SHP77 treated with DMSO at 0.1 percent for 48 hours (cell line): ENCODE results near the gene THSD7A.

ENCODE experiments used
- DNase-seq: peaks from one replicate; lab custom pipeline; 2025; lab: John Stamatoyannopoulos, UW

THSD7A gene

DNA sequence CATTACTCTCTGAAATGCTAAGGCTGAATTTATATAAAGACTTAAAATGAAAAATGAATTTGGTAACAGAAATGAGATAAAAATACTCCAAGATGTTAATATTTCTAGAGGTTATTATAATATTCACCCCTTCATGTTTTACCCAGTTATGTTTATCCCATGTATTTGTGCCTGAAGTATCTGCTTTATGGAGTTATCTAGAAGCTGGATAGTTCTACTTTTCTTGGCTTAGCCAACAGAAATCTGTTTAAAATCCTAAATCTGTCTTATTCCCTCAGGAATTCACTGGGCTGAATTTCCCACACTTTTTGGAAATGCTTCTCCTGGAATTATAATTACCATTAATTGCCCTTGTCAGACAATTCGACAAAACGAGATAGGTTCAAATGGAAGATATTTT is 201.6 kb downstream of the THSD7A start:
- DNase-seq: no peak

DNA sequence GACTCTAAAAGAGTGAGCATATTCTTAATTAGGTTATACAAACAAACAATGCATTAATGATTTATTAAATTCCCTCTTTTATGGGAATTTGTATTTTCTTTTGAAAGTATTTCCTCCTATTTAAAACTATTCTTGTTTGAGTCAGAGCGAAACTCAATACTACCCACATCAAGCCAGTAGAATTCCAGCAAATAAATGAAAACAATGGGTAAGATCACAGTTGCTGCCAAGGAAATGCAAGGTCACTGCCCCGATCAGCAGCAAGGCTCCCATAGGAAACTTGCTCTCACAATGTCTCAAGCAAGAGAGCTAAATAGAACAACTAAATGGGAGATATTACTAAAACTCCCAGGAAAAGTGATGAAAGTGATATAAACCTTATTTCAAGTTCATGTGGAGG is 206.3 kb downstream of the THSD7A start:
- DNase-seq: no peak

DNA sequence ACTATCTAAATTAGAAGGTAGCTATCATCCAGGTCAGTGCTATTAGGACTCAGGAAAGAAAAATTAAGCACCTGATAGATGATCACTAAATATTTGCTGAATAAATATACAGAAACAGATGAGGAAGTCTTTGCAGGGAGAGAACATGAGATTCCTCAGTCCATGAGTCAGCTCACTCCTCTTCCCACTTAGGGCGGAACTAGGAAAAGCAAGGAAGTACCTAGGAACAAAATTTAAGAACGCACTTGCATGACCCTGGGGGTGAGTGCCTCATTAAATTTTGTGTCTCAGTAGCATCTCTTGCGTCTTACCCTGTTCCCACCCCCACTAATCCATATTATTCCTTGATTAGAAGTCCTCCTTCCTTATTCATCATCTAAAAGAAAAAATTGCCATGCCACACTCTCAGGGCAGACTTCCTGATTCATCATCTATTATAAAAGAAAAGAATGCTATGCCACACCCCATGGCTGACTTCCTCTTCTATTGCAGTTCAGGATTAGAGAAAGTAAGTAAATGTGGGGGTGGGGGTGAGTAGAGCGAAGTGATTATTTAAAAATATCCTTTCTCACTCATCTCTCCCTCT is 208.8 kb downstream of the THSD7A start:
- DNase-seq: no peak

DNA sequence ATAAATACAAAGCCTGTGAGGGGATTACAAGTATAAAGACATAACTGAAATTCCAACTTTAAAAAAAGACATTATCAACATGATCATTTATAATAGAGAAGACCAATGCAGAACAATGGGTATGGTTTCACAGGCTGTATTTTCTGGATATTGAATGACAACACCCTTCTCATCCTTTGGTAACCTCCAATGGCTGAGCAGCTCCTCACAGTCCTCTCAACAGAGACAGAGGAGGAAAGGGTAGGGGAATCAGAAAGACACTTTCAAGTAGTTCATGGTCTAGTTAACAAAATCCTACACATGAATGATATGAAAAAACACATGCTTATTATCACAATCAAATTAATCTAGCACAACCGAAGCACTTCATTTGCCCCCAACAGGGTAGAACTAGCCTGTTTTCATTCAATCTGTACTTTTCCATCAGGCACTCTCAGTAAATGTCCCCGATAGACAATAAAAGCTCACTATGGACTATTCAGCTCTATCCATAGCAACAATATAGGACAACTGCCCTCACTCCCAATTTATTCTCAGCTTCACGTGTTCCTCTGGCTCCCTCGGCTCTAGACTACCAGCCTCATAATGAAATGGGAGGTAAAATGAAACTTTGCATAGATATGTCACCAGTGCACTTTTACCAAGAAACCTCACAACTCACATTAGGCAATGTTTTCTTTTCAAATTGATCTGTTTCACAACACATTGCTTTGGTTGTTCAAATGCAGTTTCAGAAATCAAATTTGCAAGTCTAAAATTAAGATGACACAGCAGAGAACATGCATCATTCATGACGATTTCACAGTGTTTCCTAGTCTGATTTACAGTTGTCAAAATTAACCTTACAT is 211.4 kb downstream of the THSD7A start:
- no peak for DNase-seq

DNA sequence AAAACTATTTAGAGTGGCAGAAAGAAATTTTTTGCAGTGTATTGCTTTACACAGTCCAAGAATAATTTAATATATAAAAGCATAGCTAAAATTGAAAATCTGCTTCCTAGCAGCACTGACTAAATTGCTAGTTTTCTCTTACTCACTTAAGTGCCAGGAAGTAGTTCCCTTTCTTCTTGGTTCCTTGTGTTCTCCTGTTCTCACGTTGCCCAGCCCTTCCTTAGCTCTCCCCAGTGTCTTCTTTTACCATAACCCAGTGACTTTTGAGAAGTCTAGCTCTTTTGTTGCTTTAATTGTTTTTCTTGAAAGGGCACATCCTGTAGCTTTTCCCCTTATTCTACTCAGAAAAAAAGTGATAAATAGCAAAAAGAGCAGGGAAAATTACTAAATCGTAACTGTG is 215.5 kb downstream of the THSD7A start:
- no peak for DNase-seq

DNA sequence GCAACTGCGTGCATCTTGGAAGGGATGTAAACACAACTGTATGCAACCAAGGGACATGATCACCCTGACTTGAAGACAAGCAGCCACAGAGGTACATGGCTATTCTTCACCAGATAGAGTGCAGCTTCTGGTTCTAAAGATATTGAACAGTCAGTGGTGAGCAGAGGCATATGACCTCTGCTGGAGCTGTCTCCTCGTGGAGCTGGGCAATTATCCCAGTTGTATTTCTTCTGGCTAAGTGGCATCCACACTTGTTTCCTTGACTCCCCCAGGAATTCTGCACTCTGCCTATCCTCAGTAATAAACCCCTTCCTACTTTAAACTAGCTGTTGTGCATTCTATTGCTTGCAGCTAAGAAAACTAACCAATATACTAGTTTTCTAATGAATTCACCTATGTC is 216.8 kb downstream of the THSD7A start:
- no peak for DNase-seq

DNA sequence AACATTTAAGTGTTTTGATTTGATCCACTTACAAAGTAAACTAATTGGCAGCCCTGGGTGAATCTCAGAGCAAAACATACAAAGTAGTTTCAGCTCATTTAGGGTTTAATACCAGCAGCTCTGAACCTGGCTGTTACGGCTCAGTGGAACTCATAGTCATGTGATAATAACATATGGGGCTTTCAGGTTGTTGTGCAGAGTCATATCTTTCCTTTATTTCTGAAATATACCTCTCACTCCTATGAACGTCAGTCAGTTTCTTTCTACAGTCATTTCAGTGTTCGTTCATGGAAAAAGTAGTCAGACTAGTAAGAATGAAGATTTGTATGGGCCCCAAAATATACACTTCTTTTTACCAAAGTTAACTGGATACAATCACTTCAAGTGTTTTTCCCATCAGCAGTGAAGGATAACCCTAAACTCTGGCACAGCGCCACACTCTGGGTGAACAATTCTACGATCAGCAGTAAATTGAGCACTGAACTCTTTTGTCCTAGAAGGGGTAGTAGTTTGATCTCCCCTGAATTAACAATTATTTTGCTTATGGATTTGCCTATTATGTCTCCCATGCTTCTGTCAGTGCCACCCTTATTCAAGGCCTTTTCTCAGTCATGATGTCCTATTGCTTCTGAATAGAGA is 218.6 kb downstream of the THSD7A start:
- DNase-seq: no peak

DNA sequence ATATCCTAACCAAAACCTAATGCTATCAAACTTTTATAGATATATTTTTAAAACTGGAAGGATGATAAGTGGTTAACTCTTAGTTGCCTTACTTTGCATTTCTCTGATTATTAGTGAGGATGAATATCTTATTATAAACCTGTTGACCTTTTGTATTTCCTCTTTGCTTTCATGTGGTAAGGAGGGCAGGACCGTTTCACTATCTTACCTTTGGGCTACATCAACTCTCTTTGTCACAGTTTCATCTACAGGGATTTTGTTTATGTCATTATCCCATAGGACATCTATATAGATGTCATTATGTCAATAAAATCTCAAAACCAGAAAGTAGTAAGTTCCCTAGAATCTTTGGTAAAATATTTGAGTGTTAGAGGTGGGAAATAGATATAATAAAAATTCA is 219.3 kb downstream of the THSD7A start:
- DNase-seq: no peak

DNA sequence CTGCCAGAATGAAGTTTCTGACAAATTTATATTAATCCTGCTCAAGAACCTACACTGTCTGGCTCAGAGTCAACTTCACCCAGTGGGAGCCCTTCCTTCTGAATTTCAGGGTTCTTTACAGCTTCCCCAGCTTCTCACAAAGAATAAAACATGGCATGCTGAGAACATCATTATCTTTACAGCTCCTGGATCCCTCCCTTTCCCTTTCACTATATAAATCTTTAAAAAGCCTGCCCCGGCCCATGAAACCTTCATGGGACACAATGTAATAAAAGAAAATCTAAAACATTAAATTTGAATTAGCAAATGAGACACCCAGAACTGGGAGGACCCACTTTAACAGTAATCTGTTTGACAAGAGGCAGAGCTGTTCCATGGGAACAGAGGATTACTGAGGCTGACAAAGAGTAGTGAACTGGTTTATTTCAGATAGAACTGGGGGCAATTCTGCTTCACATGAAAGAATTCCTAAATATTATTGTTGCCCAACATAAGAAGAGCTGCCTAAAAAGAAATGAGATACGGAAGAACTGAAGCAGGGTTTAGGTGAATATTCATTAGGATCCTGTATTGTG is 222.8 kb downstream of the THSD7A start:
- DNase-seq: no peak

DNA sequence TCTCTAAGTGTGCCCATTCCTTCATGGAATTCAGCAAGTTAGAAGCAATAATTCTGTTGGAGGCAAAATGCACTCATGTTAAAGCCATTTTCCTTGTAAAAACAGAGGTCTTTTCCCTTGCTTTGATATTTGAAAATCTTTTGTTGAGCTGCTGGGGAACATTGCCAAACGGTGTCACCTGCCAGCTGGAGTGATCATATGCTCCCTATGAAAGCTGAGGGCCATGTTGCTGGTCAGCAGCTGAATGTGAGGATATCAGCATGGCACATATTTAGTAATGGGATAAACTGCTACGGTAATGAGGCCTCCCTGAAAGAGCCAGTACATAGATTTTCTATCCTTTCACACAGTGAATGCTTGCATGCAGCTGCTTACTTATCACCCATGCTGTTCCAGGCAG is 224.3 kb downstream of the THSD7A start:
- DNase-seq: peak; percentile 73

DNA sequence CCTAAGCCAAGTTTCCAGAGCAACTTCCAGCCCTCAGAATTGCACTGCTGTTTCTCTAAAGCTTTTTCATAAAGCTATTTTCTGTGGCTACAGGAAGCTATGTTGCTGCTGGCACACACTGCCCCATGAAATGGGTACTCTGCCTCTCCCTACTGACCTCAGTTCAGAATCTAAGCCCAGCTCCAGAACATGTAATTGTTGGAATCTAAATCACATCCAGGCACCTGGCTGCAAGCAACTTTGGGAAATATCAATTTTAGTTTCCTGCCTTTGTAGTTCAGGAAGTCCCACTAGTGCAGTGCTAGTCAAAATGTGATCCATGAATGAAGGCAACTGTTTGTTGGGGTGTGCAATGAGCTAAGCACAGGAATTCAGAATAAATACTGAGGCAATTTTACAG is 226.2 kb downstream of the THSD7A start:
- no peak for DNase-seq

DNA sequence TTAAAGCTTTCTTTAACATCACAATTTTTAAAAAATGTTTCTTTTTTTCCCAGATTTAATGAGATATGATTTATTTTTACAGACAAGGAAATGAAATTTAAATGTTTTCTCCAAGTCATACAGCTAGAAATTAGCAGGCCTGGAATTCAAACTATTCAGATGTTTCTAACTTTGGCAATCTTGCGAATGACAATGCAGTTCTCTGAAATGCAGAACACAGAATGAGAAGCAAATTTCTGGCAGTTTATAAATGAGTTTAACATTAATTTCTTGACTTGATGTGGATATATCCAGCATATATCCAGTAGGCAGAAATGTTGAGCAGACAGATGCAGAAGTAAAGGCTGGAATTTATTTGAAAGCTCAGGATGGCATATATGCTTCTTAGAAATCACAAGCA is 227.5 kb downstream of the THSD7A start:
- DNase-seq: no peak

DNA sequence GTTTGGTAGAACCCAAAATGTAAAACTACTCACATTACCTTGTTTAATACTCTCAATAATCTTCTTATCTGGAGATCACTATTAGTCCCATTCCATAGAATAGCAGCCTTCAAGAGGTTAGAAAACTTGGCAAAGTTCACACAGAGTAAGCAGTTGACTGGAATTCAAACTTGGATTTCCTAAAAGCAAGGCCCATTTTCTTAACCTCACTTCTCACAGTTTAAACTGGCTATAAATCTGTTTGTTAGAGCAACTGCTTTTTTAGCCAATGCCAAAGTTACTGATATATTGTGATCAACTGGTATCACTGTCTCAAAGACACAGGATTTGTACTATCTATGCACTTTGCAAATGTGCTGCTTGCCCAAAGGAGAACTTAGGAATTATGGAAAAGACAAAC is 230.2 kb downstream of the THSD7A start:
- no peak for DNase-seq

DNA sequence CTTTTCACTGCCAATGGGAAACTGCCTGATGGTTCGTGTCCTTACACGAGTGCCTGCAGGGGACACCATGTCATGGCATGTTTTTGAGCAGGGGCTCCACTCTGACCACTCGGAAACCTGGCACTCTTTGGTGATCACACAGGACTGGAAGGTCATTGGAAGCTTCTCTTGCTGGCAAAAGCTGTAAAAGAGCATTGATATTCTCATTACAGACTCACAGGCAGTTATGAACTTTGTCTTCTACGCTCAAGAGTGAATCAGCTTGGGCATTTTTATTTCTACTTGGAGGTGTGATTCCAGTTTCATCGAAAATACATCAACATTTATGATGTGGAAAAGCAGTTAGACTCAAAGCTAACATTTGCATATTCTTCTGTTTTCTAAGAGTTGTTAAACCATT is 238.7 kb downstream of the THSD7A start:
- DNase-seq: no peak

DNA sequence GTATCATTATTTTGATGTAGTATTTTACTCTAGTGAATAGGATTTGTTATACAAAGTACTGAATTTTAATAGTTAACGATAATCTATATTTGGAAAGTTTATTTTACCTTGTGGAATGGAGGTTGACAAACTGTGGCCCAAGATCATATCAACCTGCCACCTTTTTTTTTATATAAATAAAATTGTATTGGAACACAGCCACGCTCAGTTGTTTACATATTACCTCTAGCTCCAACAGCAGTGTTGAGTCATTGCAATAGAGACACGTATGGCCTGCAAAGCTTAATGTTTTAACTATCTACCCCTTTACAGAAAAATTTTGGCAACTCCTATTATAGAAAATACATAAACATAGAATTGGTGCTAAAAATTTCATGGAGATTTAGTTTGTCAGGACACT is 239.3 kb downstream of the THSD7A start:
- peak; percentile 11 for DNase-seq

DNA sequence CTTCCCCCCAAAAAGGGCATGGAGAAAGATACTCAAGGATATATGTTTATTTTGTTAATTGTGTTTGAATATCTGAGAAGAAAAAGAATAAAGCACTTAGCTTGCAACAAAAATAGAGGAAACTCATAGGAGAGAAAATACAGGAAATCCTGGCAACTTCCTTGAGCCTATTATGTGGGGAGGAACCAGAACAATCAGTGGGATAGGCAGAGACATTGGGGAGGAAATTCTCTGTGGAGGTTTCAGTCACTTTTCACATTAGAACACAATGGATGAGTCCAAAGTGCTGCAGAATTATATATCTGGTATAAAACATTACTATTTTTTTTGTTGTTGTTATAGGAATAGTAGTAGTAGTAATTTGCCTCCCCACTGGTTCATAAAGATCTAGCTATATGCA is 240.1 kb downstream of the THSD7A start:
- DNase-seq: no peak

DNA sequence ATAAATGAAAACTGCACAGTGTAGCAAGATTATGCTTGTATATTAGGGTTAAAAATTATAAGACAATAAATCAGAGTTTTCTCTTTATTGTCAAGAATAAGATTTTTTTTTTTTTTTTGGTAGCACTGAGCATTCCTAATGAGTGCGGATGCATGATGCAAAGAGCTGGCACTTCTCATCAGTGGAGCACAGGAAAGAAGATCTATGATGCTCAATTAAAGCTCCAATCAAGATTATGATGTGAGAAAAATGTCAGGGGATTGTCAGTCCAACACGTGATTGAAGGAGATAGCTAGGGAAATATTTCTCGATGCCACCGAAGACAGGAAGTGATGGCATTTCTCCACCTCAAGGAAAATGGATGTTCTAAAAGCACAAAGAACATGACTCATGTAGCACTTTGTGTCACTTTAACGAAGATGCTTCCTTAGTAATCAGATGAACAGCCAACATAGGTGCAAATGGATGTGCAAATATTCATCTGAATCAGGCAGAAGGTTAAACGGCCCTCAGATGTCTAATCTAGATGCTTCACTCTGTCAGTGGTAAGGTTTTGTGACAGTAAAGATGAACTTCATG is 240.9 kb downstream of the THSD7A start:
- DNase-seq: no peak

DNA sequence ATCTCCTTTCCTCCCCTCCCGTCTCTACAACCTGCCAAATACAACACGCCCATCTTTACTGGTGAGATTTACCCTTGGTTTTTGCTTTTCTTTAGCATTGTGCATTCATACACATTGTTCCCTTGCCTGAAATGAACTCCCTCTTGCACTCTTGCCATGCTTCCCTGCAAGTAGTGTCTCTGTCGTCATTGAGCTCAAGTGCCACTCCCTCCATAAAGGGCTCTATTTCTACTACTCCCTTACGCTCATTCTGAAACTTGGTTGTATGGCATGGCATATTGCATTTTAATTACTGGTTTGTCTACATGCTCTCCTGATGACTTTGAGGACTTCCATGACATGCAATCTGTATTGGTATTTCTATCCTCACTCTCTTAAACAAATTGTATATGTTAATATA is 242.7 kb downstream of the THSD7A start:
- DNase-seq: no peak

DNA sequence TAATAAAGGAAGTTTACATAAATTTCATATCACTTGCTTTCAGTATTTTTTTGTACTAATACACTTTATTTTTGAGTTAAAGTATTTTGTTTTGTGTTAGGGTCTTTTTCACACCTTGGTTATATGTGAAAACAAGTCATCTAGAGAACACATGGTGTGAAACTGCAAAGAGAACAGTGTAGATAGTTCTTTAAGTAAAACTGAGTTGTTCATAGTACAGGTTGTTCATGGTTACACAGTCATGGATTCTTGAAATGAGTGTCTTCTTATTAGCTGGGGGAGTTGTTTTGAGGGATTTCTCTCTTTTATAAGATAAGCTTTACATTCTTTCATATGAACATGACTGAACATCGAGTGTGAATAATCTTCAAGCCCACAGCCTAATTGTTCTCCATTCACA is 244.2 kb downstream of the THSD7A start:
- no peak for DNase-seq

DNA sequence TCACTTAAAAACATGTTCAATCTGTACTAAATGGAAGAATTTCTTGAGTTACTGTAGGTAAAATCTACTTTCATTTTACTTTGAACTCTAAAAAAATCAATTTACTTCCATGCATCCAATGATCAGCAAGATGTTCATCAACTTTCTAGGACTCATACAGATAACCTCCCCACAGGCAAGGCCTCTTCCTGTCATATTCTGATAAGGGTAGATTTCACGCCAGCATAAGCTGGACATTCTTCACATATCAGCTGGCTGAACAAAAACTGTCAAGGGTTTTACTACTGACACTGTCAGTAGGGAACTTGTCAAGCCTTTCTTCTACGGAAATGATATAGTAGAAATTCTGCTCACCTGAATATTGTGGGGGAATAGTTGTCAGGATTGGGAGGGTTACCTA is 244.9 kb downstream of the THSD7A start:
- DNase-seq: no peak

DNA sequence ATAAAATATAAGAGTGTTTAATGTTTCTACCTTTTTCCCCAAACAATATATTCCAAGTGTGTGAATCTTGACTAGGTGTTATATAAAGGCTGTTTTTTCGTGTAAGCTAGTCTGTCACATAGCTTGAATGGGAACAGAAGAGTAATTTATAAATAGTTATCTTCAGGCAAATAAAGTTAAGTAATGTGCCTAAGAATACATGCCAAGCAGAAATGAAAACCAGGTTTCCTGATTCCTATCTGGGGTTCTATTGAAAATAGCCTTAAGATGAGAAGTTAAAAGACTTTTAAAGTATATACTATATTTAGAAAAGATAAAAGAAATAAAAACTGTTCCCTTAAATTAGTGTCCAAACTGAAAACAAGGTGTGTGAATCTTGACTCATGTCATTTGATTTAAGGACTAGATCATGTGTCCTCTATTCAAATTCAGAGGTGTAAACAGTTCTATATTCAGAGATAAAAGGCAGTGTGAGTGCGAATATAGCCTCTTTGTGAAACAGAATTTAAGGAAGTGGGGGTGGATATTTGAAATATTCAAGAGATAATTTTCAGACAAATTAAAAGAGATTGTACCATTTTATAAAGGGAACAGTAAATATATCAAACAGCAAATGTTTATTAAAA is 247.5 kb downstream of the THSD7A start:
- DNase-seq: no peak

DNA sequence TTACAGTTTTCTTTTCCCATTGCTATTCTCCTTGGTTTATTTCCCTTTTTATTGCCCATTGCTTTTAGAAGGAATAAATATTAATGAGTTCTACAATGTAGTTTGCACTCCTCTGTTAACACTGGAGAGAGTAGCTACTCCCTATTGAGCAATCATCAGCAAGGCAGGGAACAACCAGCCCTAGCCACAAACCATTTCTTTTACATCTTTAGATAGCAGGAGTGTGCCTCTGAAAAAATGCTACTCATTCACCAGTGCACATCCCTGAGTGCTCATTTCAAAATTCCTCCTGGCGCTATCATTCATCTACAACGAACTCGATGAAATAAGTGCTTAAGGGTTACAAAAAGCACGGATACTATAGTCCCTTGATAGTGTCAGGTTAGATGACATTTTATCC is 252.9 kb downstream of the THSD7A start:
- no peak for DNase-seq
